Forelimb muscle (tissue), 1 donor: ENCODE results near the gene WRAP53. TPM values are rescaled to one million over a fixed set of nuclear protein-coding genes. Genes with fewer than 3 reads are reported as not detected.

ENCODE experiments used
- DNase-seq: peaks from one replicate; pipeline ENCODE4 v3.0.0-alpha.2; 2013; ENCODE audit warnings: low read depth
- polyA plus RNA-seq: library from polyadenylated mRNA; unstranded; fragments of 120-200 nt; gene quantifications from one replicate; pipeline ENCODE4 v1.2.1, GENCODE V29; 2013; ENCODE audit not compliant: insufficient read length

The WRAP53 gene
- polyA plus RNA-seq, 1 donor = 6.6 TPM

DNA sequence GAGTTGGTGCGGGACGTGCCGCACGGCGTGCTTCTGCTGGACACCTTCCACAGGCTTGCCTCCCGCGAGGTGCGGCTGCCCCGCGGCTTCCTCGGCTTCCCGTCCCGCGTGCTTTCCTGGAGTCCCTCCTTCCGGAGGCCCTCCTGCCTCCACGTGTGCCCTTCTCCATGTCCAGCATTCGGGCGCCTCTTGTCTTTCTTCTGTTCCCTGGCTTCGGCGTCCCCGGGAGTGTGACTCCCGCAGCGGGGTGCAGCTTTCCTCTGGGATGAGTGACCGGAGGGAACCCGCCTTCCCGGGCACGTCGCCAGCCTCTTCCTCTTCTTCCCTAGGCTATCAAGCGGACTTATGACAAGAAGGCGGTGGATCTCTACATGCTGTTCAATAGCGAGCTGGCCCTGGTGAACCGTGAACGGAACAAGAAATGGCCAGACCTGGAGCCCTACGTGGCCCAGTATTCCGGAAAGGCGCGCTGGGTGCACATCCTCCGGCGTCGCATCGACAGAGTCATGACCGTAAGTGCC lies 52.3 kb downstream of the WRAP53 start:
- DNase-seq = no peak

DNA sequence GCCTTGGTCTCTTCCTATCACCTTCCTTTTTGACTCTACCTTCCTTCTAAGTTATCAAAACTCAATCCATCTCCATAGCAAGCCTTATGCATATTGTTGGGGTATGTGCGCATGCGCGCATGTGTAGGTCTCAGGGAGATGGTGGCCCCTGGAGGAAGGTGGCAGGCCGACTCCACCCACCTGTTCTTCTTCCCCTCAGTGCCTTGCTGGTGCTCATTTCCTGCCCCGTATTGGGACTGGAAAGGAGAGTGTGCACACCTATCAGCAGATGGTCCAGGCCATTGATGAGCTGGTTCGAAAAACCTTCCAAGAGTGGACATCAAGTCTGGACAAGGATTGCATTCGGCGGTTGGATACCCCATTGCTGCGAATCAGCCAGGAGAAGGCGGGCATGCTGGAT lies 54.5 kb downstream of the WRAP53 start:
- DNase-seq = no peak

DNA sequence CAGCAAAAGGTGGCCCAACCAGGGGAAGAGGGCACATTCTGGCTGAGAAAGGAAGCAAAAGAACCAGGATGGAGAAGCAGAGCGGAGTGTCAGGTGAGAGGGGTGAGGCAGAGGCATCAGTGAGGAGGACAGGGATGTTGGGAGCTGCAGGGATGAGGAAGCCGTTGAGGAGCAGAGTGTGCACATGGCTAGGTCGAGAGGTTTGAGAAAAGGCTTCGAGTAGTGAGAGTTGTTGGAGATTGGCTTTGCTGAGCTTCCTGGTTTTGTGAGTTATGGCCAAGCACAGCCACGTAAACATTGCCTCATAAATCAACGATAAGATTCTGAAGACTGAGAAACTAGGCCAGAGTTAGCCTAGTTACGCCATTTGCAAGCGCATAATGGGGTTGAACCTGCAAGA lies 56.1 kb downstream of the WRAP53 start:
- DNase-seq = no peak

DNA sequence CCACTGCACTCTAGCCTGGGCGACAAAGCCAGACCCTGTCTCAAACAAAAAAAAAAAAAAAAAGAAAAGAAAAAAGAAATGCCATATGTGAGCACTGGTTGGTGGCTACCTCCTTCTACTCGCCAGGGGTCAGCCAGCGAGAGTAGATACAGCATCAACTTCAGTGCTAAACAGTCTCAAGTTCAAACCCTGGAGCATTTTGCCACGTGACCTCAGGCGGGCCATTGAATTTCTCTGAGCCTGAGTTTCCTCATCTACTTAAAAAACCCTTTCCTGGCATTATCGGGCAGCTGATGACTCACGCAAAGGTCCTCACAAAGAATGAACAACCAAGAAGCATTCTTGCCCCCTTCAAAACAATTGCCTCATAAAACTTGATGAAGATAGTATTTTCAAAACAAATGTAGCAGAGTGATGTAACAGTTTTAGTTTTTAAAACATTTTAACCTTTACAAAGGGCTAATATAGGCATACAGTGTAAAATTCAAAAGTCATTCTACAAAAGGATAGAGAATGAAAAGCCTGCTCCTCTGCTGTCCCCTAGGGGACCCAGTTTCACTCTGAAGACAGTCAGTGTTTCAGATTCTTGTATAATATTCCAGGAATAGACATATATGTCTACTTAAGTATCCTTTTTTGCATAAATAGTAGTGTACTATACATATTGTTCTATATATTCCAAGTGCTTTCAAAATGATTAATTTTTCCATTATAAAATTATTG lies 57.6 kb downstream of the WRAP53 start:
- no peak for DNase-seq

DNA sequence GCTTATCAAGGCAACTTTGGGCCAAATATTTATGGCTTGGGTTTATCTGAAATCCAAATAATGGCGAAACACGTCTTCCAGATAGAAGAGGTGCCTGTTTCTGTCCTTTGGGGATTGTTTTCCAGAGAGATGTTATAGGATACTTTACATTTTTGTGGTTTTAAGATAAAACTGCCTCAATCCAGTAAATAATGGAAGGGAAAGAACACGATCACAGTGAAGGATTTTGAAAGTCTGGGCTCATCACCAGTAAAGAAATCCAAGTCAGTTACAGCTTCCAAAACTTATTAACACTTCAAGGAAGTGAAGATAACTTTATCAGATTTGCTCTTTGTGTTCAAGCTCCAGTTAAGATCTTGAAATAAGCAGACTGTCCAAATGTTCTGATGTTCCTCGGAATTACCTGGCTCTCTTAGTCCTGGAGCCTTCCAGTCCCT lies 59.4 kb downstream of the WRAP53 start:
- peak; percentile 6 for DNase-seq

DNA sequence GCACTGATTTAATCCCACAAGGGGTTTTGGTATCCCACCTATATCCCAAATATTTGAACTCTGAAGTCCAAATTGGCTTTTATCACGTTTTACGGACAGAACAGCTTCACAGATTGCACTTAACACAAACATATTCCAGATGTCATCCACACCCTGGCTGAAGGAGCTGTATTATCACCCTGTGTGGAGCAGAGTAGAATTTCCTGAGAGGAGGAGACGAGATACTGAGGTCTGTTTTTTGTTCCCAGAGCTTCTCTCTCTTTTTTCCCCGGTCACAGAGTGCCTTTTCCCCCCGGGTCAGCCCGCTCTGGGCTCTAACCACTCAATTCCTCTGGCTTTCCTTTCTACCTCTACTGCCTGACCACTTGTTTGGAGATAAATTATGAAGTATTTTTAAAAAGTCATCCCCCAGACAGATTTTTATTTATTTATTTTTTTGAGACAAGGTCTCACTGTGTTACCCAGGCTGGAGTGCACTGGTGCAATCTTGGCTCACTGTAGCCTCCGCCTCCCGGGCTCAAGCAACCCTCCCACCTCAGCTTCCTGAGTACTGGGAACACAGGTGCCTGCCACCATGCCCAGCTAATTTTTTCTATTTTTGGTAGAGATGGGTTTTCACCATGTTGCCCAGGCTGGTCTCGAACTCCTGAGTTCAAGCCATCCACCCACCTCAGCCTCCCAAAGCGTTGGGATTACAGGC lies 59.9 kb downstream of the WRAP53 start:
- peak; percentile 4 for DNase-seq

DNA sequence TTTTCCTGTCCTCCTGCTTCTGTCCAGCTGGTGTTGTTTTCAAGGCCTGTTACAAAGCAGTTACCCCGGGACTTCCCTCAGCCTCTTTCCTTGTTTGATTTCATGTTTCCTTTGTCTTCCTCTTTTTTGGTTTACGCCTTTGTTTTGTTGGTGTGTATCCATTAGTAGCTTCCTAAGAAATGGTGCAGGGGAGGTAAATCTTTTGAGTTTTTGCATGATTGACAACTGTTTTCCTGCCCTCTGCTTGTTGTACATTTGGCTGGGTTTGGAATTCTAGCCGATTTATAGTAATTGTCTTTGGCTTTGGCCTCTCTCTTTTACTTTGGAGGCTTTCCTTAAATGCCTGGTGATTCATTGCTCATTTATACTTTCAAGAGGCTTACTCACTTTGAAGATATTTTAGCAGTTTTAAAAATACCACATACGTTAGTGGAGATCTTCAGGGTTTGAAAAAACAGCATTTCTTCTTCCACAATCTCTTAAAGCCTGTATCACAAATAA lies 62.1 kb downstream of the WRAP53 start:
- DNase-seq = no peak

Other genes starting within 250 kb of the WRAP53 start
- 1.4 TPM for gene FGF11, start 249.0 kb upstream of the WRAP53 start, polyA plus RNA-seq
- 89.3 TPM for gene CHRNB1, start 243.4 kb upstream of the WRAP53 start, polyA plus RNA-seq
- gene ZBTB4, start 208.8 kb upstream of the WRAP53 start, polyA plus RNA-seq = 25.1 TPM
- gene SLC35G6, start 207.0 kb upstream of the WRAP53 start, polyA plus RNA-seq = 0.15 TPM
- gene POLR2A, start 204.1 kb upstream of the WRAP53 start, polyA plus RNA-seq = 53.3 TPM
- 25.8 TPM for gene TNFSF12, start 139.4 kb upstream of the WRAP53 start, polyA plus RNA-seq
- gene TNFSF13, start 129.7 kb upstream of the WRAP53 start, polyA plus RNA-seq = 2.6 TPM
- 31.7 TPM for gene SENP3, start 126.6 kb upstream of the WRAP53 start, polyA plus RNA-seq
- gene CD68, start 108.8 kb upstream of the WRAP53 start, polyA plus RNA-seq = 25.6 TPM
- gene MPDU1, start 104.6 kb upstream of the WRAP53 start, polyA plus RNA-seq = 43.1 TPM
- gene SOX15, start 98.4 kb upstream of the WRAP53 start, polyA plus RNA-seq = 1.7 TPM
- 38.5 TPM for gene FXR2, start 73.6 kb upstream of the WRAP53 start, polyA plus RNA-seq
- 61.7 TPM for gene SAT2, start 60.7 kb upstream of the WRAP53 start, polyA plus RNA-seq
- 0.51 TPM for gene SHBG, start 58.3 kb upstream of the WRAP53 start, polyA plus RNA-seq
- 33.9 TPM for gene ATP1B2, start 37.6 kb upstream of the WRAP53 start, polyA plus RNA-seq
- gene TP53, start 987 bp upstream of the WRAP53 start, polyA plus RNA-seq = 32.3 TPM
- 4.4 TPM for gene EFNB3, start 16.7 kb downstream of the WRAP53 start, polyA plus RNA-seq
- gene DNAH2, start 29.3 kb downstream of the WRAP53 start, polyA plus RNA-seq = 4.3 TPM
- 15.4 TPM for gene KDM6B, start 145.7 kb downstream of the WRAP53 start, polyA plus RNA-seq
- 23.0 TPM for gene TMEM88, start 166.6 kb downstream of the WRAP53 start, polyA plus RNA-seq
- 54.2 TPM for gene NAA38, start 169.1 kb downstream of the WRAP53 start, polyA plus RNA-seq
- gene CYB5D1, start 169.5 kb downstream of the WRAP53 start, polyA plus RNA-seq = 7.2 TPM
- gene CHD3, start 200.3 kb downstream of the WRAP53 start, polyA plus RNA-seq = 66.1 TPM
- 2.5 TPM for gene RNF227, start 227.8 kb downstream of the WRAP53 start, polyA plus RNA-seq
- 4.6 TPM for gene KCNAB3, start 241.4 kb downstream of the WRAP53 start, polyA plus RNA-seq
- gene TRAPPC1, start 243.5 kb downstream of the WRAP53 start, polyA plus RNA-seq = 86.8 TPM
- 31.0 TPM for gene CNTROB, start 243.7 kb downstream of the WRAP53 start, polyA plus RNA-seq